Fibroblast of the aortic adventitia (primary cell): ENCODE results near the gene LVRN. TPM values are rescaled to one million over a fixed set of nuclear protein-coding genes. Genes with fewer than 3 reads are reported as not detected.
A peak's percentile ranks its signal among the peaks of the same experiment; 100 is the strongest.

Experiments used
- DNase-seq: peaks from one replicate; pipeline ENCODE4 v3.0.0-alpha.2; 2010; ENCODE audit warnings: low read depth
- H3K4me3 ChIP-seq: 2 replicates; pipeline ENCODE4 v1.5.1; 2011; ENCODE audit warnings: low read depth, mild to moderate bottlenecking, control low read depth, low read length, moderate library complexity
- CTCF ChIP-seq: IDR thresholded peaks from 2 replicates; pipeline ENCODE4 v1.5.1; 2011; ENCODE audit warnings: mild to moderate bottlenecking, low read length, control low read depth, inconsistent platforms; ENCODE audit not compliant: insufficient read depth
- total RNA-seq: library from RNA; depleted of rRNA; stranded (reverse); fragments of >200 nt; gene quantifications from 2 replicates; pipeline ENCODE4 v1.2.3, GENCODE V29; 2012; ENCODE audit warnings: low replicate concordance

Gene LVRN
- total RNA-seq, 1 donor: 0.90 TPM

DNA sequence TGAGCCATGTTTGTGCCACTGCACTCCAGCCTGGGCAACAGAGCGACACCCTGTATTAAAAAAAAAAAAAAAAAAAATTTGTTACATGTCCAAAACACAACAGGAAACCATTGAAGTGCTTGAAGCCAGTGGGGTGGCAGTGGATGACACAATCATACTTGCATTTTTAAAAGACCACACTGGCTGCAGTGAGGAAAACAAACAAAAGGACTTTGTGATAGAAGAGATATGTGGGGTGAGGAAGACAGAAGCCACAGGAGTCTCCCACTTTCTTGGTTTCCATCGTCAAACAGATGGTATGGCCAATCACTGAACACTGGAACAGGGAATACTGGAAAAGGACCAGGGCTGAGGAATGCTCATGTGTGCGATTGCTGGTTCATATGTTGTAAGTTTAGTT lies 101.7 kb downstream of the LVRN start:
- no peak for TF ChIP-seq CTCF
- DNase-seq: no peak
- H3K4me3 ChIP-seq: no peak overlapping the region

DNA sequence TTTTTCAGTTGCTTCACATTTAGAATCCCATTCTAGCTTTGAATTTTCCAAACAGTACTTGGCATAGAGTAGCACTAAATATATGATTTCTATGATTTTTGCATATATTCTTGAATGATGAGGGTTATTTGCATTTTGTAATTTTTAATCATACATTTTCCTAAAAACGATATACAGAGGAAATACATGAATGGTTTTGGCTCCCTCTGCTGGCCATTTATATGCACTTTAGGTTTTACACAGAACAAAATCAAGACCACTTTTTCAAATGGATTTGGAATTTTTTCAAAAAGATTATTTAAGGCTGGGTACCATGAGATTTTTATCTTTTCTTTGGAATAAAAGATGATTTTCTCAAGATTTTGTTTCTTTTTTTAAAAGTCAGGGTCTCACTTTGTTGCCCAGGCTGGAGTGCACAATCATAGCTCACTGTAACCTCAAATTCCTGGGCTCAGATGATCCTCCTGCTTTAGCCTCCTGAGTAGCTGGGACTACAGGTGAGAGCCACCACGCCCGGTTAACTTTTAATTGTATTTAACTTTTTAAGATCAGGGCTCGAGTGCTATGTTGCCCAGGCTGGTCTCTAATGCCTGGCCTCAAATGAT lies 105.9 kb downstream of the LVRN start:
- DNase-seq: peak; percentile 81
- TF ChIP-seq CTCF: peak; percentile 70
- H3K4me3 ChIP-seq: no peak overlapping the region

- no peak overlapping the region for H3K4me3 ChIP-seq
- no peak for DNase-seq
- no peak for TF ChIP-seq CTCF
Observed at GRCh38 chr5:116071211-116071610, 108.9 kb downstream of the LVRN start.

DNA sequence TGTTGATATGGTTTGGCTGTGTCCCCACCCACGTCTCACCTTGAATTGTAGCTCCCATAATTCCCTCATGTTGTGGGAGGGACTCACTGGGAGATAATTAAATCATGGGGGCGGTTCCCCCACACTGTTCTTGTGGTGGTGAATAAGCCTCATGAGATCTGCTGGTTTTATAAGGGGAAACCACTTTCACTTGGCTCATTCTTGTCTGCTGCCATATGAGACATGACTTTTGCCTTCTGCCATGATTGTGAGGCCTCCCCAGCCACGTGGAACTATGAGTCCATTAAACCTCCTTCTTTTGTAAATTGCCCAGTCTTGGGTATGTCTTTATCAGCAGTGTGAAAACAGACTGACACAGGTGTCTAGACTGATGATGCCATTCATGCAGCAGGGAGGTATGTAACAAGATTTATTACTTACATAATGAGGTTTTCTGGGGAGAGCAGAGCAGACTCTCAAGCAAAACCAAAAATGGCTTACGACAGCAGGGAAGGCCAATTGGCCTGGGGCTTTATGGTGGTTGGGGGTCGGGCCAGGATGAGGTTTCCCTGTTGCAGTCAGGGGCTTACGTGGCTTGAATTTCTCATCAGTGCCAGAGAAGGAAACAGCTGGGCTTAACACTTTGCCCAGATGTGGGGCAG lies 113.0 kb downstream of the LVRN start:
- no peak for DNase-seq

GRCh38 chr5:116076496-116076895 lies 114.2 kb downstream of the LVRN start:
- DNase-seq: no peak
- H3K4me3 ChIP-seq: no peak overlapping the region
- no peak for TF ChIP-seq CTCF

More for the DNA sequence above, 113.0 kb downstream of the LVRN start:
- no peak for TF ChIP-seq CTCF
- H3K4me3 ChIP-seq: no peak overlapping the region

Other genes with a start within 250 kb of the LVRN start
- gene CDO1, start 145.8 kb upstream of the LVRN start, total RNA-seq: 7.0 and 24.8 TPM in 2 replicates
- gene ATG12, start 120.9 kb upstream of the LVRN start, total RNA-seq: 88.2 and 105 TPM in 2 replicates
- gene AP3S1, start 120.5 kb upstream of the LVRN start, total RNA-seq: 109 and 237 TPM in 2 replicates
- 0.18 TPM in 1 of 2 replicates, not detected in the other for gene ARL14EPL, start 70.0 kb downstream of the LVRN start, total RNA-seq
- 4.7 and 37.3 TPM in 2 replicates for gene COMMD10, start 122.5 kb downstream of the LVRN start, total RNA-seq